ENCODE data around the gene MYCBP2. TPM values are rescaled to one million over a fixed set of nuclear protein-coding genes. Genes with fewer than 3 reads are reported as not detected.

The MYCBP2 gene
- total and polyA plus RNA-seq, 3 donors (not counting 1 experiment from before 2014, with no cell fraction given): 16.3 to 66.2 (median 59.8) TPM

Other genes with a start within 250 kb of the MYCBP2 start
- 1 to 10 TPM in 1 of 2 donors, under 1 TPM in 1; 0.17 to 1.7 TPM for gene SCEL, start 208.6 kb upstream of the MYCBP2 start, total RNA-seq
- gene SCEL, start 208.6 kb upstream of the MYCBP2 start, polyA plus RNA-seq: 1.3 TPM